ENCODE results near the gene ATRNL1.

ATRNL1 gene

GRCh38 chr10:115555887-115556402, 462.8 kb downstream of the ATRNL1 start:
- no peak overlapping the region for H3K27ac ChIP-seq (ENCODE audit: low read depth, low read length)
- no peaks in the 10 kb centered on the region for H3K4me1 ChIP-seq (ENCODE audit: control insufficient read depth in 5 of 5, insufficient read depth in 5 of 5, low read length in 5 of 5)
- H3K36me3 ChIP-seq (ENCODE audit: control insufficient read depth in 5 of 5, insufficient read depth in 5 of 5, low read length in 5 of 5): no peaks in the 10 kb centered on the region
- no peaks in the 10 kb centered on the region for H3K9me3 ChIP-seq (ENCODE audit: control insufficient read depth in 5 of 5, low read length in 5 of 5)
- no peaks in the 10 kb centered on the region for H3K27me3 ChIP-seq (ENCODE audit: control insufficient read depth in 5 of 5, insufficient read depth in 4 of 5, low read length in 5 of 5)
- no peak overlapping the region for H3K9ac ChIP-seq (ENCODE audit: low read length in 5 of 5)
- no peak overlapping the region for H3K4me3 ChIP-seq (ENCODE audit: low read depth in 1 of 5, low read length in 5 of 5)

DNA sequence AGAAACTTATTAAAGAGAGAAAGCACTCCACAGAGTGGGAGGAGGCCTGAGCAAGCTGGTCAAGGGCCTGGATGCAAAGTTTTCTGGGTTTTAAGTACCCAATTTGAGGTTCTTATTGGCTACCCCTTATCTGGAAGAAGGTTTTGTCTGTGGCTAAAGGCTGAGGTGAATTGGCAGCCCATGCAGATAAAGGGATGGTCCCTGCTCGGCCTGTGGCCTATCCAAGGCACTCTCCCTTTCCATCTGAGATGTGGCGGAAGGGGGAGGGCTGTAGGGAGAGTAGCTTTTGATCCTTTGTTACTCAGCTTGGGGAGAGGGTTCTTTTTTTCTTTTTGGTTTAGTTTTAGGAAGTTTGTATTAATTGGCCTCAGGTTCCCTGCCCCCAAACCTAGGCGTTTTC, 465.1 kb downstream of the ATRNL1 start:
- Histone ChIP-seq H3K27ac (ENCODE audit: low read depth, low read length) (no peak overlapping the region), H3K36me3 (ENCODE audit: control insufficient read depth in 5 of 5, insufficient read depth in 5 of 5, low read length in 5 of 5) (no peaks in the 10 kb centered on the region), H3K9ac (ENCODE audit: low read length in 5 of 5) (no peak overlapping the region), H3K4me3 (ENCODE audit: low read depth in 1 of 5, low read length in 5 of 5) (no peak overlapping the region), H3K27me3 (ENCODE audit: control insufficient read depth in 5 of 5, insufficient read depth in 4 of 5, low read length in 5 of 5) (no peaks in the 10 kb centered on the region), H3K4me1 (ENCODE audit: control insufficient read depth in 5 of 5, insufficient read depth in 5 of 5, low read length in 5 of 5) (no peaks in the 10 kb centered on the region), H3K9me3 (ENCODE audit: control insufficient read depth in 5 of 5, low read length in 5 of 5) (no peaks in the 10 kb centered on the region)

- no peak overlapping the region for H3K27ac ChIP-seq (ENCODE audit: low read depth, low read length)
- H3K27me3 ChIP-seq (ENCODE audit: control insufficient read depth in 5 of 5, insufficient read depth in 4 of 5, low read length in 5 of 5): no peaks in the 10 kb centered on the region
- no peaks in the 10 kb centered on the region for H3K9me3 ChIP-seq (ENCODE audit: control insufficient read depth in 5 of 5, low read length in 5 of 5)
- no peak overlapping the region for H3K4me3 ChIP-seq (ENCODE audit: low read depth in 1 of 5, low read length in 5 of 5)
- H3K9ac ChIP-seq (ENCODE audit: low read length in 5 of 5): no peak overlapping the region
- no peaks in the 10 kb centered on the region for H3K4me1 ChIP-seq (ENCODE audit: control insufficient read depth in 5 of 5, insufficient read depth in 5 of 5, low read length in 5 of 5)
- no peaks in the 10 kb centered on the region for H3K36me3 ChIP-seq (ENCODE audit: control insufficient read depth in 5 of 5, insufficient read depth in 5 of 5, low read length in 5 of 5)
These were observed 473.7 kb downstream of the ATRNL1 start for GRCh38 chr10:115566867-115567266.

DNA sequence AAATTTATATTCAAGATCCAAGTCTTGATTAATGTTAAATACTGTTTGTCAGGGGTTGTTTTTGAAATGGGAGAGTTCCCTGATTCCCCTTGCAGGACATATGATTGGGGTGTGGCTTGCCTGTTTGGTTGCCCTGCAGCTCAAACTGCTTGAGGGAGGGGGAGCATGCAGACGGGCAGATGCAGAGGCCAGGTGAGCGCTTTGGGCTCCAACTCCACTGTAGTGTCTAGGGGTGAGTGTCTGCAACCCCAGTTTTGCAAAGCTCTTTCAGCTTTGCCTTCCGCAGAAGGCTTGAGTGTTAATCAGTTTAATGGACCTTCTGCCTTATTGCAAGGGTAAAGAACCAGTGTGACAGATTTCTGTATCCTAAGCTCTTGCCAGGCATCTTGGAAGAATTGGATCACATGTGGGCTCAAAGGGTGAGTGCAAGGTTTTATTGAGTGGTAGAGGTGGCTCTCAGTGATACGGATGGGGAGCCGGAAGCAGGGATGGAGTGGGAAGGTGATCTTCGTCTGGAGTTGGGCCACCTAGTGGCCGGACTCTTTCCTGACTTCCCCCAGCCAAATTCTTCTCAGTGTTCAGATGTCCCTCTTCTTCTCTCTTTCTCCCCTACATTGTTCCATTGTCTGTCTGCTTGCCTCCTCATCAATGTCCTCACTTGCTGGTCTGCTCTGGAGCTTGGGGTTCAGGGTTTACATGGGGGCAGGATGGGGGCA, 479.7 kb downstream of the ATRNL1 start:
- Histone ChIP-seq H3K4me1 (ENCODE audit: control insufficient read depth in 5 of 5, insufficient read depth in 5 of 5, low read length in 5 of 5) (no peaks in the 10 kb centered on the region), H3K9me3 (ENCODE audit: control insufficient read depth in 5 of 5, low read length in 5 of 5) (no peaks in the 10 kb centered on the region), H3K4me3 (ENCODE audit: low read depth in 1 of 5, low read length in 5 of 5) (no peak overlapping the region), H3K27me3 (ENCODE audit: control insufficient read depth in 5 of 5, insufficient read depth in 4 of 5, low read length in 5 of 5) (no peaks in the 10 kb centered on the region), H3K36me3 (ENCODE audit: control insufficient read depth in 5 of 5, insufficient read depth in 5 of 5, low read length in 5 of 5) (no peaks in the 10 kb centered on the region), H3K9ac (ENCODE audit: low read length in 5 of 5) (no peak overlapping the region), H3K27ac (ENCODE audit: low read depth, low read length) (no peak overlapping the region)

DNA sequence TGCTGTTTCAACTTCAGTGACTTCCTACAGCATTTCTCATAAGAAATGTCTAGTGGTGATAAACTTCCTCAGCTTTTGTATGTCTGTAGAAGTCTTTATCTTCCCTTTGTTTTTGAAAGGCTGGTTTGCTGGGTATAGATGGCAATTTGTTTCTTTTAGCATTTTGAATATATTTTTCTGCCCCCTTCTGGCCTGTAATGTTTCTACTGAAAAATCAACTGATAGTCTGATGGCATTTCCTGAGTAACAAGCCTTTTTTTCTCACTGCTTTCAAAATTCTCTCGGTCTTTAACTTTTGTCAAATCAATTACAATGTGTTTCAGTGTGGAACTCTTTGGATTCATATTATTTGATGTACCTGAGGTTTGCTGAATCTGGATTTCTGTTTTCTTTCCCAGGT, 487.1 kb downstream of the ATRNL1 start:
- H3K36me3 ChIP-seq (ENCODE audit: control insufficient read depth in 5 of 5, insufficient read depth in 5 of 5, low read length in 5 of 5): no peaks in the 10 kb centered on the region
- H3K9ac ChIP-seq (ENCODE audit: low read length in 5 of 5): no peak overlapping the region
- H3K27ac ChIP-seq (ENCODE audit: low read depth, low read length): no peak overlapping the region
- H3K9me3 ChIP-seq (ENCODE audit: control insufficient read depth in 5 of 5, low read length in 5 of 5): peaks cover 0 to 3% (median 0%) of the 10 kb centered on the region in 5 donors
- no peaks in the 10 kb centered on the region for H3K27me3 ChIP-seq (ENCODE audit: control insufficient read depth in 5 of 5, insufficient read depth in 4 of 5, low read length in 5 of 5)
- H3K4me3 ChIP-seq (ENCODE audit: low read depth in 1 of 5, low read length in 5 of 5): no peak overlapping the region
- no peaks in the 10 kb centered on the region for H3K4me1 ChIP-seq (ENCODE audit: control insufficient read depth in 5 of 5, insufficient read depth in 5 of 5, low read length in 5 of 5)

- Histone ChIP-seq H3K27me3 (ENCODE audit: control insufficient read depth in 5 of 5, insufficient read depth in 4 of 5, low read length in 5 of 5) (no peaks in the 10 kb centered on the region), H3K9me3 (ENCODE audit: control insufficient read depth in 5 of 5, low read length in 5 of 5) (peaks cover 0 to 16% (median 9%) of the 10 kb centered on the region in 5 donors), H3K4me1 (ENCODE audit: control insufficient read depth in 5 of 5, insufficient read depth in 5 of 5, low read length in 5 of 5) (no peaks in the 10 kb centered on the region), H3K4me3 (ENCODE audit: low read depth in 1 of 5, low read length in 5 of 5) (peak overlapping the region in 1 of 5 donors; percentile 22), H3K9ac (ENCODE audit: low read length in 5 of 5) (no peak overlapping the region), H3K27ac (ENCODE audit: low read depth, low read length) (no peak overlapping the region), H3K36me3 (ENCODE audit: control insufficient read depth in 5 of 5, insufficient read depth in 5 of 5, low read length in 5 of 5) (no peaks in the 10 kb centered on the region)
These were observed 499.9 kb downstream of the ATRNL1 start for GRCh38 chr10:115593060-115593459.

DNA sequence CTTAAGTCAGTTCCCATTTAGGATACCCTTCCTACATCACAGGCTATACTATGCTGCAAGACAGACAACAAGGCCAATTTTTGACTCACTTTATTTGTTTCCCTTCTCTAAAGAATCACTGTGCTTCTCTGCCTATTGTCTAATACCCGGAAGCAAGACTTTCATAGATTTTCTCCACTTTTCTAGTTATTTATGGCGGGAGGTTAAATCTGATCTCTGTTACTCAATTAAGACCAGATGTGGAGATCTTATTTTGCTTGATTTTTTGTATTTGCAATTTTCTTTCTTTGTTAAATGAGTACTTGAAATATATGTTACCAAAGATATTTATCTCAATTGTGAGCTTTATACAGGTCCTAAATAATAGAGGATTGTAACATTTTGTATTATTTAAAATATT, 511.5 kb downstream of the ATRNL1 start:
- Histone ChIP-seq H3K36me3 (ENCODE audit: control insufficient read depth in 5 of 5, insufficient read depth in 5 of 5, low read length in 5 of 5) (no peaks in the 10 kb centered on the region), H3K27ac (ENCODE audit: low read depth, low read length) (no peak overlapping the region), H3K27me3 (ENCODE audit: control insufficient read depth in 5 of 5, insufficient read depth in 4 of 5, low read length in 5 of 5) (no peaks in the 10 kb centered on the region)

GRCh38 chr10:115606086-115606485, 512.9 kb downstream of the ATRNL1 start:
- no peaks in the 10 kb centered on the region for H3K27me3 ChIP-seq (ENCODE audit: control insufficient read depth in 5 of 5, insufficient read depth in 4 of 5, low read length in 5 of 5)
- no peaks in the 10 kb centered on the region for H3K9me3 ChIP-seq (ENCODE audit: control insufficient read depth in 5 of 5, low read length in 5 of 5)
- no peaks in the 10 kb centered on the region for H3K4me1 ChIP-seq (ENCODE audit: control insufficient read depth in 5 of 5, insufficient read depth in 5 of 5, low read length in 5 of 5)
- no peaks in the 10 kb centered on the region for H3K36me3 ChIP-seq (ENCODE audit: control insufficient read depth in 5 of 5, insufficient read depth in 5 of 5, low read length in 5 of 5)
- no peak overlapping the region for H3K4me3 ChIP-seq (ENCODE audit: low read depth in 1 of 5, low read length in 5 of 5)
- H3K27ac ChIP-seq (ENCODE audit: low read depth, low read length): no peak overlapping the region
- no peak overlapping the region for H3K9ac ChIP-seq (ENCODE audit: low read length in 5 of 5)

More for the DNA sequence above, 511.5 kb downstream of the ATRNL1 start:
- no peak overlapping the region for H3K9ac ChIP-seq (ENCODE audit: low read length in 5 of 5)
- H3K4me3 ChIP-seq (ENCODE audit: low read depth in 1 of 5, low read length in 5 of 5): no peak overlapping the region
- no peaks in the 10 kb centered on the region for H3K4me1 ChIP-seq (ENCODE audit: control insufficient read depth in 5 of 5, insufficient read depth in 5 of 5, low read length in 5 of 5)
- H3K9me3 ChIP-seq (ENCODE audit: control insufficient read depth in 5 of 5, low read length in 5 of 5): no peaks in the 10 kb centered on the region

DNA sequence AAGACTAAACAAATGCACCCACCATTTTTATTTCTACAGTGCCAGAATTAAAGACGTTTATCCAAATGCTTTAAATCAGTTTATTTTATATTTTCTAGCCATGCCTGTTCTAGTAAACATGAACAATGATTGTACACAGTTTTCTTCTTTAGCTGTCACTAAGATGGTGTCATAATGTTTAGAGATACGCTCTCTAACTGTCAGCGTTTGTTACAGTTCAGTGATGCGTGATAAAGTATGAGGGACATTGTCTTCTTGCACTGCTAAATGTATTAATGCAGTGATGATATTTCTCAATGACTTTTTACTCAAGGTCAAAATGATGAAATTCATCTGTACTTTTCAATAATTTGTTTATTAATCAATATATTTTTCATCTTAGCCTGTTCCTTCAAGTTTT, 513.6 kb downstream of the ATRNL1 start:
- Histone ChIP-seq H3K4me1 (ENCODE audit: control insufficient read depth in 5 of 5, insufficient read depth in 5 of 5, low read length in 5 of 5) (no peaks in the 10 kb centered on the region), H3K4me3 (ENCODE audit: low read depth in 1 of 5, low read length in 5 of 5) (no peak overlapping the region), H3K9ac (ENCODE audit: low read length in 5 of 5) (no peak overlapping the region), H3K36me3 (ENCODE audit: control insufficient read depth in 5 of 5, insufficient read depth in 5 of 5, low read length in 5 of 5) (no peaks in the 10 kb centered on the region), H3K27me3 (ENCODE audit: control insufficient read depth in 5 of 5, insufficient read depth in 4 of 5, low read length in 5 of 5) (no peaks in the 10 kb centered on the region), H3K27ac (ENCODE audit: low read depth, low read length) (no peak overlapping the region), H3K9me3 (ENCODE audit: control insufficient read depth in 5 of 5, low read length in 5 of 5) (no peaks in the 10 kb centered on the region)

DNA sequence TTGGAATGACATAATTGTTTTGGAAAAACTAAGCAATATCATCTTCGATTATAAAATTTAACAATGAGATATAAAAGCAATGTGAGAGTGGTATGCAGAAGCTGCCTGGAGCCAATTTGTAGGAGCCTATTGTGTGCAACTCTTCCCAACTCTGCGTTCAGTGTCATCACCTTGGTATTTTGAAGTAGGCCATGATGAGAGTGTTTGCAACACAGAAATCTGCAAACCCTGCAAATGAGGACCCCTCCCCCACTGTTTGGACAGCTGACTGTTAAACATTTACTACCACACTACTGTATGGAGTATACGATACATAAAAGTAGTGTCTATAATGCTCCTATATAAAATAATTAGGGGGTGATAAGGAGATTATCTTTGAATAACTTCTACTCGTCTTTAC, 531.3 kb downstream of the ATRNL1 start:
- Histone ChIP-seq H3K36me3 (ENCODE audit: control insufficient read depth in 5 of 5, insufficient read depth in 5 of 5, low read length in 5 of 5) (no peaks in the 10 kb centered on the region), H3K4me1 (ENCODE audit: control insufficient read depth in 5 of 5, insufficient read depth in 5 of 5, low read length in 5 of 5) (no peaks in the 10 kb centered on the region), H3K9ac (ENCODE audit: low read length in 5 of 5) (no peak overlapping the region), H3K27ac (ENCODE audit: low read depth, low read length) (no peak overlapping the region), H3K27me3 (ENCODE audit: control insufficient read depth in 5 of 5, insufficient read depth in 4 of 5, low read length in 5 of 5) (no peaks in the 10 kb centered on the region), H3K4me3 (ENCODE audit: low read depth in 1 of 5, low read length in 5 of 5) (no peak overlapping the region), H3K9me3 (ENCODE audit: control insufficient read depth in 5 of 5, low read length in 5 of 5) (peaks cover 0 to 4% (median 2%) of the 10 kb centered on the region in 5 donors)

Data from subcutaneous abdominal adipose tissue (tissue), 5 donors.